ENCODE data around the gene BCKDHB.
"Not testable (repeated sequence)": the region's sequence is repeated elsewhere in the genome, so short reads cannot be mapped to it uniquely, and the experiment has no call there.

Gene BCKDHB

DNA sequence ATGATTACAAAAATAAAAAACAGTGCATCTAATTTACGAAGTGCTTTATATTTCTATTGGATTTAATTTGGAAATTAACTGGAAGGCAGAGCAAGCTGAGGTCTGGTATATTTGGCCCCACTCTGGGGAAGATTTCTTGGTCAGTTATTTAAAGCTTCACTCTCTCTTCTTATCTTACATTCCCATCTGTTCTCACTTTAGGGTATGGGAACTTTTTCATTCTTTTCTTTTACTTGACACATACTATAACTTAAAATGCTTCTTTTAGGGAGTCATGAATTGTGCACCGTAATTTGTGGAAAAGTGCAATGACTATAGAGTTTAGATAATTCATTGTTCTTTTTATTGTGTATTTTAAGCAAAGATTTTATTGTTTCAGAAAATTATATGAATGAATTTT is 170.4 kb downstream of the BCKDHB start:
- no peak overlapping the region for H3K4me3 ChIP-seq (ENCODE audit: low read depth, low read length)
- TF ChIP-seq, protein P1, sequence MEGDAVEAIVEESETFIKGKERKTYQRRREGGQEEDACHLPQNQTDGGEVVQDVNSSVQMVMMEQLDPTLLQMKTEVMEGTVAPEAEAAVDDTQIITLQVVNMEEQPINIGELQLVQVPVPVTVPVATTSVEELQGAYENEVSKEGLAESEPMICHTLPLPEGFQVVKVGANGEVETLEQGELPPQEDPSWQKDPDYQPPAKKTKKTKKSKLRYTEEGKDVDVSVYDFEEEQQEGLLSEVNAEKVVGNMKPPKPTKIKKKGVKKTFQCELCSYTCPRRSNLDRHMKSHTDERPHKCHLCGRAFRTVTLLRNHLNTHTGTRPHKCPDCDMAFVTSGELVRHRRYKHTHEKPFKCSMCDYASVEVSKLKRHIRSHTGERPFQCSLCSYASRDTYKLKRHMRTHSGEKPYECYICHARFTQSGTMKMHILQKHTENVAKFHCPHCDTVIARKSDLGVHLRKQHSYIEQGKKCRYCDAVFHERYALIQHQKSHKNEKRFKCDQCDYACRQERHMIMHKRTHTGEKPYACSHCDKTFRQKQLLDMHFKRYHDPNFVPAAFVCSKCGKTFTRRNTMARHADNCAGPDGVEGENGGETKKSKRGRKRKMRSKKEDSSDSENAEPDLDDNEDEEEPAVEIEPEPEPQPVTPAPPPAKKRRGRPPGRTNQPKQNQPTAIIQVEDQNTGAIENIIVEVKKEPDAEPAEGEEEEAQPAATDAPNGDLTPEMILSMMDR (IDR thresholded peaks at IDR 0.05; ENCODE audit: low read depth, low read length) = no peak

DNA sequence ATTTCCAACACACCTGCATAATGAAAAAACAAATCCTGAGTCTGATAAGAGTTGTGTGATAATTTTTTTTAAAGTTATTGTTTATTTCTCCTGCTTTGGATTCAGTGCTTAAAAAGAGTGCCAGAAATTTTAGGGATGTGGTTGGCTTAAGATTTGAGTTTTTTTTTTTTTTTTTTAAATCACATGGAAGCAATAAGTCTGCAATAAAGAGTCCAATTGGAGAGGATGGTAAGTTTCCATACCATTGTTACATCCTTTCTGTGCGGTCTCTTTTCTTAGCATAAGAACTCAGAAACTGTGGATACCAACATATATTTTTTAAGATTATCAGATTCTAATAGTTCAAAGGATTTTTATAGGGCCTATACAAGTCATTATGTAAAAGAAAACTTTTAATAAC is 171.0 kb downstream of the BCKDHB start:
- TF ChIP-seq, protein P1 (IDR thresholded peaks at IDR 0.05; ENCODE audit: low read depth, low read length) = no peak
- no peak overlapping the region for H3K4me3 ChIP-seq (ENCODE audit: low read depth, low read length)

DNA sequence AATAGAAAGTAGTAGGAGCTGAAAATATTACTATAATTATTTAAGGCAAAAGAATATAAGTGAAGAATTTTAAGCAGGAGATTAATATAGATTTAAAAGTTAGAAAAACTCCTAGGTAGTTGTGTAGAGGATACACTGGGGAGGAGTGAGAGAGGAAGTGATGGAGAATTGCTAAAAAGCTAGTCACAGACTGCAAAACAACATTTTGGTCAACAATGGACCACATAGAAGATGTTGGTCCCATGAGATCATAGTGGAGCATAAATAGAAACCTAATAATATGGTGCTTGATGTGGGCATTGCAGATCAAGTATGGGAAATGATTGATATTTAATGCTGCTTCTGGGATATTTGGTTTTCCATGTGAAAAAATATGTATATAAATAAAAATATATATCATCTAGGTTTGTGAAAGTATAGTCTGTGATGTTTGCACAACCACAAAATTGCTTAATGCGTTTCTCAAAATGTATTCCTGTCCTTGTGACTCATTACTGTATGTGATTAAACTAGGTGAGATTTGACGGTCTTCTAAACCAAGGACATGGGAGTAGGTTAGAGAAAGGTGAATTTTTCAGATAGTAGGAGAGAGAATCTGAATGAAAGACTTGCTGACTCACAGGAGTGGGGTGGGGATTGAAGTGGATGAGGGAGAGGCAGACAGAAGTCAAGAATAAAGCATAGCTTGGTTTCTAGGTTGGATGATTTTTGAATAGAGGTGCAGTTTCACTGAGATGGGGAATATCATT is 174.0 kb downstream of the BCKDHB start:
- H3K4me3 ChIP-seq (ENCODE audit: low read depth, low read length) = no peak overlapping the region
- TF ChIP-seq, protein P1 (IDR thresholded peaks at IDR 0.05; ENCODE audit: low read depth, low read length) = no peak

DNA sequence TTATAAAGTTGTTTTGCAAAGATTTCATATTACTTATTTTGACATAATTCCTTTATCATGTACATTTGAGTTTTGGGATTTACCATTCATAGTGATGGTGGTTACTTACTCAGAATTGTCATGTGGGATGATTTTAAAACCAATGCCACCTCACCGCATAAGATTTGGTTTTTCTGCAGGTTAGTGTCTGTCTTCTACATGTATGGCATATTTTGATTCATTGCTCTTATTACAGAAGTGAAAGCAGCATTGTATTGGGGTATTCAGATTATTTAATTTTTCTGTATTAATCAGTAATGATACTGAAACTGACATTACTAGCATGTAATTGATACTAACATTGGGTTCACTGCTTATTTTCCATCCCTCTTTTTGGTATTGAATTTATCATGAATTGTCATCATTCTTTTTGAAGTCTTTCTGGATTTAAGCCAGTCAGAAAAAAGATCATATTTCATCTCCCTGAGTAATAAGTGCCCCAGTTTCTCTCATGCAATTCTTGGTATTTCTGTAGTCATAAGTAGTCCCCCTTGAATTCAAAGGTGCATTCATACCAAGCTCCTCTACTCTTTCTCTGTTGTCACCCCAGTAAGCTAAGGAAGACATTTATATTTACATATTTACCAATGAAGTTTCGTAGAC is 176.6 kb downstream of the BCKDHB start:
- TF ChIP-seq, protein P1 (IDR thresholded peaks at IDR 0.05; ENCODE audit: low read depth, low read length) = no peak
- H3K4me3 ChIP-seq (ENCODE audit: low read depth, low read length) = no peak overlapping the region

DNA sequence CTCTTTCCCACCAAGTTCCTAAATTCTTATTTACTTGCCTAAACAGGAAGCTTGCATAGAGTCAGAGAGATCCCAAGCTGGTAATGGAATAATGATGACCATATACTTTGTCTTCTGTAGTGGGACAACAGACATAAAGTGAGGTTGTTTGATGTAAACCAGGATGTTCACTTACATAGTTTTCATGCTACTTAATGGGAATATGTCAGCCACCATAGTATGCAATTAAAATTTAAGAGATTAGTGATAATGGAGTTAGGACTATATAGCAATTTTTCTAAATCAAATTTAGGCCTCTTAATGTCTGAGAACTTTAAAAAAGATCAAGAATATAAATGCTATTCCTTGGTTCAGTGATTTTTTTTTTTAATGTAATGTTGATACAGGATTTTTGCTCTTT is 180.6 kb downstream of the BCKDHB start:
- H3K4me3 ChIP-seq (ENCODE audit: low read depth, low read length) = no peak overlapping the region
- TF ChIP-seq, protein P1 (IDR thresholded peaks at IDR 0.05; ENCODE audit: low read depth, low read length) = no peak

DNA sequence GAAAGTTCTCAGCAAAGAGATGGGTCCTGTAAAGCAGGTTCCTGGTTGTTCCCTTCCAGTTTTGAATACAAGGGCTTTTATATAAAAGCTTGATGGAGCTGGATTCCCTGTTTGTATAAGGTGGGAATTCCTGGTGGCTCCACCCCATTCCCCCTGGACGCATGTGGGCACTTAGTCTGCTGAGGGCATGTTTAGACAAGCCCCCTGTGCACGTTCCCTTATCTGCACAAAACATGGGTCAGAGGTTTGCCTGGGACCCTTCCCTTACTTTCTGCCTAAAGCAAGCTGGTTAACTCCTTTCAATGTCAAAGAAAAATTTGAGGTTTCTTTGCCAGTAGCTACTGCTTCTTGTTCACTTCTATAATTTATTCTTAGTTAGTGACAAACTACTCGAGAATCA is 181.1 kb downstream of the BCKDHB start:
- TF ChIP-seq, protein P1 (IDR thresholded peaks at IDR 0.05; ENCODE audit: low read depth, low read length) = no peak
- no peak overlapping the region for H3K4me3 ChIP-seq (ENCODE audit: low read depth, low read length)

DNA sequence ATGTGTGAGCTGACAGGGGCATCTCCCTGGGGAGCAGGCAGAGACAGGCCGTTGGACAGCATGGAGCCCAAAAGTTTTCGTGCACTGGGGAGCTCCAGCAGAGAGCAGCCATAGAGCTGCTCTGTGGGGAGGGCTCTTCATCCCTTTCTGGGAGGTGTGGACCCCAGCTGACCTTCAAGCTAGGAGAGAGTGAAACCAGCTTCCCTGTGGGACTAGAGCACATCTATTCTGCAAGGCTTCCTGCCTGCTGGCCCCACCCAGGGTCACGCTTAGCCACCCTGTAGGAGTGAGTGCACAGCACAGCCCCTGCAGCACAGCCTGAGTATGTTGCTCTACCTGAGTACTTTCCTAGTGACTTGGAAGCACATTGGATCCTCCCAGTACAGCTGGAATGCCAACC is 183.3 kb downstream of the BCKDHB start:
- H3K4me3 ChIP-seq (ENCODE audit: low read depth, low read length) = no peak overlapping the region
- TF ChIP-seq, protein P1 (IDR thresholded peaks at IDR 0.05; ENCODE audit: low read depth, low read length) = no peak

DNA sequence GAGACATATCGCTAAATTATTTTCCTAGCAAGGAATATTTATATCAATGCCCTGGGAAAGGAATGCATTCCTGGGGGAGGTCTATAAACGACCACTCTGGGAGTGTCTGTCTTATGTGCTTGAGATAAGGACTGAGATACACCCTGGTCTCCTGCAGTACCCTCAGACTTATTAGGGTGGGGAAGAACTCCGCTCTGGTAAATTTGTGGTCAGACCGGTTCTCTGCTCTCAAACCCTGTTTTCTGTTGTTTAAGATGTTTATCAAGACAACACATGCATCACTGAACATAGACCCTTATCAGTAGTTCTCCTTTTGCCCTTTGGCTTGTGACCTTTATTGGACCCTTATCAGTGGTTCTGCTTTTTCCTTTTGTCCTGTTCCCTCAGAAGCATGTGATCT is 188.1 kb downstream of the BCKDHB start:
- H3K4me3 ChIP-seq (ENCODE audit: low read depth, low read length) = not testable (repeated sequence)
